ENCODE data around the gene ITPR1. TPM values are rescaled to one million over a fixed set of nuclear protein-coding genes. Genes with fewer than 3 reads are reported as not detected.

Gene ITPR1
- total and polyA plus RNA-seq, 2 experiments from 2014 or later: 6.8 to 21.0 TPM

DNA sequence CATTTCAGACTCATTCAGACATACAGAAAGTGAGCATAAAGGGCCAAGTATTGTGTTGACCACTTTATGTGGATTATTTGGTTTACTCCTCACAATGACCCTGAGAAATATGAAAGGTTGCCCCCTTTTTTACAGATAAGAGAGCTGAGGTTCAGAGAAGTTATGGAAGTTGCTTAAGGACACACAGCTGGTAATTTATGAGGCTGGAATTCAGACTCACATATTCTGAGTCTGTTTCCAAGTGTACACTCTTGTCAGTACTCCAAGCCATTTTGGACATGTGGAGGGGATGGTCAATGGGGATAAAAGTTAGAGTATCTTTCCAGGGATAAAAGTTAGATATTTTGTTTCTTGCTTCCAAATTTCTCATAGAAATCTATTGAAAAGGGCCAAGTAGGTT lies 15.9 kb downstream of the ITPR1 start:
- Mint-ChIP-seq H3K9me3 (no peaks in the 10 kb centered on the region), H3K4me3 (no peak overlapping the region), H3K27ac (no peak overlapping the region), H3K4me1 (peaks cover 28% of the 10 kb centered on the region), H3K27me3 (ENCODE audit: insufficient read depth, low read depth, poor library complexity) (peaks cover 4% of the 10 kb centered on the region), H3K36me3 (ENCODE audit: low read depth) (no peaks in the 10 kb centered on the region)
- no peaks in the 10 kb centered on the region for H3K36me3 ChIP-seq (ENCODE audit: insufficient read depth)
- H3K4me1 ChIP-seq (ENCODE audit: insufficient read depth): peaks cover 14% of the 10 kb centered on the region; the same call in 1 of the 2 replicates
- H3K9me2 ChIP-seq (ENCODE audit: insufficient read depth): no peaks in the 10 kb centered on the region
- no peak overlapping the region for H3K27ac ChIP-seq (ENCODE audit: low read depth)
- H3K27me3 ChIP-seq (ENCODE audit: insufficient read depth): no peaks in the 10 kb centered on the region
- H3F3A ChIP-seq (replicated peaks; ENCODE audit: low read depth): no peaks in the 10 kb centered on the region
- H3K4me3 ChIP-seq: no peak overlapping the region
- H3K79me2 ChIP-seq (replicated peaks; ENCODE audit: insufficient read depth): no peaks in the 10 kb centered on the region
- no peak overlapping the region for H3K4me2 ChIP-seq
- H2AFZ ChIP-seq: no peak overlapping the region
- TF ChIP-seq ZNF114 (CRISPR knock-in tag; IDR thresholded peaks at IDR 0.05) (no peak), NANOG (IDR thresholded peaks at IDR 0.05; ENCODE audit: borderline replicate concordance) (no peak), EZH2phosphoT487 (IDR thresholded peaks at IDR 0.05; ENCODE audit: unreplicated experiment) (no peak)
- TF ChIP-seq, protein P1, sequence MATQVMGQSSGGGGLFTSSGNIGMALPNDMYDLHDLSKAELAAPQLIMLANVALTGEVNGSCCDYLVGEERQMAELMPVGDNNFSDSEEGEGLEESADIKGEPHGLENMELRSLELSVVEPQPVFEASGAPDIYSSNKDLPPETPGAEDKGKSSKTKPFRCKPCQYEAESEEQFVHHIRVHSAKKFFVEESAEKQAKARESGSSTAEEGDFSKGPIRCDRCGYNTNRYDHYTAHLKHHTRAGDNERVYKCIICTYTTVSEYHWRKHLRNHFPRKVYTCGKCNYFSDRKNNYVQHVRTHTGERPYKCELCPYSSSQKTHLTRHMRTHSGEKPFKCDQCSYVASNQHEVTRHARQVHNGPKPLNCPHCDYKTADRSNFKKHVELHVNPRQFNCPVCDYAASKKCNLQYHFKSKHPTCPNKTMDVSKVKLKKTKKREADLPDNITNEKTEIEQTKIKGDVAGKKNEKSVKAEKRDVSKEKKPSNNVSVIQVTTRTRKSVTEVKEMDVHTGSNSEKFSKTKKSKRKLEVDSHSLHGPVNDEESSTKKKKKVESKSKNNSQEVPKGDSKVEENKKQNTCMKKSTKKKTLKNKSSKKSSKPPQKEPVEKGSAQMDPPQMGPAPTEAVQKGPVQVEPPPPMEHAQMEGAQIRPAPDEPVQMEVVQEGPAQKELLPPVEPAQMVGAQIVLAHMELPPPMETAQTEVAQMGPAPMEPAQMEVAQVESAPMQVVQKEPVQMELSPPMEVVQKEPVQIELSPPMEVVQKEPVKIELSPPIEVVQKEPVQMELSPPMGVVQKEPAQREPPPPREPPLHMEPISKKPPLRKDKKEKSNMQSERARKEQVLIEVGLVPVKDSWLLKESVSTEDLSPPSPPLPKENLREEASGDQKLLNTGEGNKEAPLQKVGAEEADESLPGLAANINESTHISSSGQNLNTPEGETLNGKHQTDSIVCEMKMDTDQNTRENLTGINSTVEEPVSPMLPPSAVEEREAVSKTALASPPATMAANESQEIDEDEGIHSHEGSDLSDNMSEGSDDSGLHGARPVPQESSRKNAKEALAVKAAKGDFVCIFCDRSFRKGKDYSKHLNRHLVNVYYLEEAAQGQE (IDR thresholded peaks at IDR 0.05; ENCODE audit: unreplicated experiment): no peak
- ATAC-seq (no peak), DNase-seq (ENCODE audit: low spot score) (no peak)
- H4K20me1 ChIP-seq (replicated peaks; ENCODE audit: insufficient read depth): peaks cover 4% of the 10 kb centered on the region; the same call in 1 of the 2 replicates

DNA sequence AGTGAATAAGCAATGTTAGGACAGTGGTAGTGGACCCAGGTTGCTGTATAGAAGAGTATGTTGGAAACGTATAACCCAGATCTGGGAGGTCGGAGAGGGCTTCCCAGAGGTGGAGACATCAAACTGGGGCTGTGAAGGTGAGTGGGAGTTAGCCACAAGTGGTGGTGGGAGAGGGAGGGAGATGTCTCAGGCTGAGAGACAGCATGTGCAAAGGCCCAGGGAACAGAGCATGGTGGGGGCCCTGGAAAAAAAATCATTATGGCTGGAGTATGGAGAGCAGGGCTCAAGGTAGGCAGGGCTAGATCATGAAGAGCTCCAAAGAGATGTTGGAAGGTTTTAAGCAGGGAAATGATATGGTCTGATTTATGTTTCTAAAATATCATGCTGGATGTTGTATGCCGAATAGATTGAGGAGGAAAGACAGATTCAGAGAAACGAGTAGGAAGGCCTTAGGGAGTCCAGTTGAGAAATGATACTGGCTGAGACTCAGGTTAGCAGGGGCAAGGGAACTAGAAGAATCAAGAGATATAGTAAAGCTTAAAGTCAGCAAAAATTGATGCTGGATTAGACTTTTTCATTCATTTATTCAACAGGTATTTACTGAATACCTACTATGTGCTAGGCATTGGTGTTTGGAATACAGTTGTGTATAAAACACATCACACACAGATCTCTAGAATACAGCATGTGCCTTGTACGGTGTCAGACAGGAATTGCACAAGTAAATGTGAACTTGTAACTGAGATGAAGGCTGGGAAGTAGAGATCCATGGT lies 17.0 kb downstream of the ITPR1 start:
- Histone ChIP-seq H3K4me3 (no peak overlapping the region), H3F3A (replicated peaks; ENCODE audit: low read depth) (no peaks in the 10 kb centered on the region), H3K27ac (ENCODE audit: low read depth) (no peak overlapping the region), H4K20me1 (replicated peaks; ENCODE audit: insufficient read depth) (peaks cover 4% of the 10 kb centered on the region; the same call in 1 of the 2 replicates), H3K9me2 (ENCODE audit: insufficient read depth) (no peaks in the 10 kb centered on the region), H3K36me3 (ENCODE audit: insufficient read depth) (no peaks in the 10 kb centered on the region), H3K4me1 (ENCODE audit: insufficient read depth) (peaks cover 19% of the 10 kb centered on the region), H3K27me3 (ENCODE audit: insufficient read depth) (no peaks in the 10 kb centered on the region), H2AFZ (no peak overlapping the region), H3K79me2 (replicated peaks; ENCODE audit: insufficient read depth) (no peaks in the 10 kb centered on the region), H3K4me2 (no peak overlapping the region)
- no peaks in the 10 kb centered on the region for H3K9me3 Mint-ChIP-seq
- no peak for ATAC-seq
- H3K27ac Mint-ChIP-seq: no peak overlapping the region
- no peaks in the 10 kb centered on the region for H3K27me3 Mint-ChIP-seq (ENCODE audit: insufficient read depth, low read depth, poor library complexity)
- no peak for DNase-seq (ENCODE audit: low spot score)
- no peaks in the 10 kb centered on the region for H3K36me3 Mint-ChIP-seq (ENCODE audit: low read depth)
- no peak overlapping the region for H3K4me3 Mint-ChIP-seq
- H3K4me1 Mint-ChIP-seq: peaks cover 29% of the 10 kb centered on the region
- no peak for TF ChIP-seq ZNF331 (CRISPR knock-in tag; IDR thresholded peaks at IDR 0.05; ENCODE audit: low read depth)
- no peak for TF ChIP-seq STAT1 (IDR thresholded peaks at IDR 0.05; ENCODE audit: unreplicated experiment)
- TF ChIP-seq POLR2AphosphoS5 (IDR thresholded peaks at IDR 0.05; ENCODE audit: low read depth): no peak
- TF ChIP-seq CREB1 (CRISPR knock-in tag; IDR thresholded peaks at IDR 0.05; ENCODE audit: low read depth): no peak
- TF ChIP-seq, protein P1 (IDR thresholded peaks at IDR 0.05; ENCODE audit: unreplicated experiment): no peak
- TF ChIP-seq EZH2phosphoT487 (IDR thresholded peaks at IDR 0.05; ENCODE audit: unreplicated experiment): no peak
- no peak for TF ChIP-seq ZNF114 (CRISPR knock-in tag; IDR thresholded peaks at IDR 0.05)

Data from GM23338 (cell line).